HG03280 (cell line): ENCODE results near the gene MOB3B.

ENCODE experiments used
- ATAC-seq: cut with Tn5 transposase; IDR thresholded peaks from one replicate; pipeline ENCODE4 v1.9.1; 2021; ENCODE audit warnings: mild to moderate bottlenecking, moderate library complexity; ENCODE audit not compliant: unreplicated experiment

Gene MOB3B

DNA sequence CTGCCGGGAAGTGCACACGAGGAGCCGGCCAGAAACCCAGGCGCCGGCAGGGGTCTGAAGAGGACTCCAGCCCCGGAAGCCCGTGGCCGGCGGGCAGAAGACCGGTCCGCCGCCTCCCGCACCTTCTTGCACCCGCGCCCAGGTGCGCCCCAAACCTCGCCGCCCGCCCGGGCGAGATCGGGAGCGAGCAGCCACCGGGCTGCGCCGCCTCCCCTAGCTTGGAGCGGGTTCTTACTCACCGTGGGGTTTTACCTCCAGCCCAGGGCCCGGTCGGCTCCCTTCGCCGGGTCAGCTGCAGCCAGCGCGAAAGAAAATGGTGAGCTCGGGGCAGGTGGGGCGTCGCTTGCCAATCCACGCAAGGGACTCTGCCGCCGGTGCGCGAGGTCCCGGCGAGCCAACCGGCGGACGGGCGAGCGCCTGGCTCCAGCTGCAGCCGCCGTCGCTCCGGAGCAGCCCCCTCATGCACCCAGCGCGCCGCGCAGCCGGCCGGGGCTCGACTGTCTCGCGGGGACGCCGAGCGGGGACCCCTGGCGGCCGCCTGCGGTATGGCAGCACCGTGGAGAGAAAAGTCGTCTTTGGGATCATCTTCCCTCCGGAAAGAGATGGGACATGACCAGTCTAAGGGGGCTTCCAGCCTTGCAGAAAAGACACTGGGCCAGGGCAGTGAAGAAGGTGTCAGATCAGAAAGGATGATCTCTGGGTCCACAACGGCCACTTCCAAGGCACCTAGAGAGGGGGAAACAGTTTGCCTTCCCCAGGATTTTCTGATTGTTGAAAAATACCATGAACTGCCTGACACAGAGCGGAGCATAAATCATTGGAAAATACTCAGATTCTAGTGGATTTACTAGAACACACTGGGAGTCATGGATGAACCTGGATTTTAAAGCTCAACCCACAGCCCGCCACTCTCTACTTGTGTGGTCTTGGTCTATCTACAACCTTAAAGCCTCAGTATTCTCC lies at the start of gene MOB3B:
MOB3B (minus strand) TSS at position 499 of the 963 bp plus-strand sequence. CDS start 74,264 bp downstream, outside the sequence.
- ATAC-seq: peak; percentile 78

DNA sequence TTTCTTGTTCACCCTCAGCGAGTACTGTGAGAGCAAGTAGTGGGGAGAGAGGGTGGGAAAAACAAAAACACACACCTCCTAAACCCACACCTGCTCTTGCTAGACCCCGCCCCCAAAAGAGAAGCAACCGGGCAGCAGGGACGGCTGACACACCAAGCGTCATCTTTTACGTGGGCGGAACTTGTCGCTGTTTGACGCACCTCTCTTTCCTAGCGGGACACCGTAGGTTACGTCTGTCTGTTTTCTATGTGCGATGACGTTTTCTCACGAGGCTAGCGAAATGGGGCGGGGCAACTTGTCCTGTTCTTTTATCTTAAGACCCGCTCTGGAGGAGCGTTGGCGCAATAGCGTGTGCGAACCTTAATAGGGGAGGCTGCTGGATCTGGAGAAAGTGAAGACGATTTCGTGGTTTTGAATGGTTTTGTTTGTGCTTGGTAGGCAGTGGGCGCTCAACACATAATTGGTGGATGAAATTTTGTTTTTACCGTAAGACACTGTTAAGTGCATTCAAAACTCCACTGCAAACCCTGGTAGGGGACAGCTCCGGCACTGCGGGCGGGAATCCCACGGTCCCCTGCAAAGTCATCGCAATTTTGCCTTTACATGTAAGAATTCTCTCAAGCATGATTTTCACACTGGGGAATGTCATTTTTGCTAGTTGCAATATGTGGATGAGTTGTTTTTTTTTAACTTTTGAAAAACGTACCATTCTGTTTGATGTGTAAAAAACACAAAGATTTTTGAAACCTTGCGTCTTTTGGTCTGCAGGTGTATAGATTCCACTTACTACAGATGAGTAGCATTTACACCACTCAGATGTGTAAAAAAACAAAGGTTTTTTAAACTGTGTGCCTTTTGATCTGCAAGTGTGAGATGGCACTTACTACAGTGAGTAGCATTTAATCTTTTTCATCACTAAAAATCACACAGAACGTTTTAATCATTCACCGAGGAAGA lies 44.3 kb upstream of the MOB3B start:
- peak; percentile 88 for ATAC-seq

DNA sequence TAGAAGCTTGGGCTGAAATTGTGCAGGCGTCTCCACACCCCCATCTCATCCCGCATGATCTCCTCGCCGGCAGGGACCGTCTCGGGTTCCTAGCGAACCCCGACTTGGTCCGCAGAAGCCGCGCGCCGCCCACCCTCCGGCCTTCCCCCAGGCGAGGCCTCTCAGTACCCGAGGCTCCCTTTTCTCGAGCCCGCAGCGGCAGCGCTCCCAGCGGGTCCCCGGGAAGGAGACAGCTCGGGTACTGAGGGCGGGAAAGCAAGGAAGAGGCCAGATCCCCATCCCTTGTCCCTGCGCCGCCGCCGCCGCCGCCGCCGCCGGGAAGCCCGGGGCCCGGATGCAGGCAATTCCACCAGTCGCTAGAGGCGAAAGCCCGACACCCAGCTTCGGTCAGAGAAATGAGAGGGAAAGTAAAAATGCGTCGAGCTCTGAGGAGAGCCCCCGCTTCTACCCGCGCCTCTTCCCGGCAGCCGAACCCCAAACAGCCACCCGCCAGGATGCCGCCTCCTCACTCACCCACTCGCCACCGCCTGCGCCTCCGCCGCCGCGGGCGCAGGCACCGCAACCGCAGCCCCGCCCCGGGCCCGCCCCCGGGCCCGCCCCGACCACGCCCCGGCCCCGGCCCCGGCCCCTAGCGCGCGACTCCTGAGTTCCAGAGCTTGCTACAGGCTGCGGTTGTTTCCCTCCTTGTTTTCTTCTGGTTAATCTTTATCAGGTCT lies 43.5 kb upstream of the MOB3B start, which contains the start of gene C9orf72:
C9orf72 (minus strand) TSS at position 564 of the 716 bp plus-strand sequence. CDS start 6,361 bp downstream, outside the sequence.
- peak; percentile 65 for ATAC-seq

DNA sequence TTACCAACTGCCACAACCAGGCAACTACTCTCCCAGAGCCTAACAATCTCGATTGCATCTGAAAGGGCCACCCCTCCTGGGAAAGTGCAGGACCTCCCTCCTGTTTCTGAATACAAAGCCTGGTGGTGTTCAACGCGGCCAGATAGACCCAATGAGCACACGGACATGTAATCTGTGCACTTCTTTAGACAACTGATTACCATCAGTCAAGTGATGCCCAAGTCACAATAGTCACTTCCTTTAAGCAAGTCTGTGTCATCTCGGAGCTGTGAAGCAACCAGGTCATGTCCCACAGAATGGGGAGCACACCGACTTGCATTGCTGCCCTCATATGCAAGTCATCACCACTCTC lies 42.9 kb upstream of the MOB3B start:
- ATAC-seq: peak; percentile 32

DNA sequence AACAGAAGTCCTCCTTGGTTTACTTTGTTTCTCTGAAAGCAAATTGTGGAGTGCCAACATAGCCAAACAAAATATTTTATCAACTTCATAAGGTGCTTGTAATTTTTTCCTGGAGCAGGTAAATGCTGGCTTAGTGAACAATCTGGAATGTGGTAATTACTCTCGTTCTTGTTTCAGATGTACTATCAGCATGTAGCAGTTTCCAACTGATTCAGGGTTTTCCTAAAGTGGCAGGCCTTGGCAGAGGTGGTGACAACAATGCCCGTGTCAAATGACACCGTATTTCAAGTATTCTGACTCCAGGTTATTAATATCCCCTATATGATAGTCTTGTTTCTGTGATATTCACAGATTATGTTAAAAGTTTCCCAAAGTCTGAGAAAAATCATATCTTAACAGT lies 42.4 kb upstream of the MOB3B start:
- no peak for ATAC-seq

DNA sequence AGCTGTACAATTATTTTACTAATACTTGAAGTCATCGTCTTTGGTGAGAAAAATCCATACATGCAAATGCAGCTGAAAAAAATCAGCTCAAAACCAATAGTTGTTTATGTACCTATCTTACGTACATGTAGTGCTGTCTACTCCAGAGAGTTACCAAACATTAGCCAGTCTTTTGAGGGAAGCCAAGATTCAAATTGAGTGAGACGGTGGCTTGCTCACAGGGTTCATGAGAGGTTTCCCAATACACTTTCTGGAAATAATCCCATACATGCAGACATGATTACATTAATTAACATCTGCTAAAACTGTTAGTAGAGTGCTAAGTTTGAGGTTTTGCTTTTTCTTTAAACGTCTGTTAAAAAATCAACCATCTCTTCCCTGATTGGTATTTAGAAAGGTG lies 41.4 kb upstream of the MOB3B start:
- no peak for ATAC-seq

DNA sequence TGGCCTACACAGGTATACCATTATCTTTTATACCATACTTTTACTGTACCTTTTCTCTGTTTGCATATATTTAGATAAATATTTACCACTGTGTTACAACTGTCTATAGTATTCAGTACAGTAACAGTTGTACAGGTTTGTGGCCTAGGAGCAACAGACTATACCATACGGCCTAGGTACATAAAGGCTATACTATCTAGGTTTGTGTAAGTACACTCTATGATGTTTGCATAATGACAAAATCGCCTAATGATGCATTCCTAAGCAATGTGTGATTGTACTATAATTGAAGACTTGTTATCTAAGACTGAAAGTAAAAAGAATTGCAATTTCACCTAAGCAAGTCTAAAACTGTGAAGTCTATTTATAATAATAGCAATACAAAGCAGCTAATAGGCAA lies 39.8 kb upstream of the MOB3B start:
- ATAC-seq: no peak

DNA sequence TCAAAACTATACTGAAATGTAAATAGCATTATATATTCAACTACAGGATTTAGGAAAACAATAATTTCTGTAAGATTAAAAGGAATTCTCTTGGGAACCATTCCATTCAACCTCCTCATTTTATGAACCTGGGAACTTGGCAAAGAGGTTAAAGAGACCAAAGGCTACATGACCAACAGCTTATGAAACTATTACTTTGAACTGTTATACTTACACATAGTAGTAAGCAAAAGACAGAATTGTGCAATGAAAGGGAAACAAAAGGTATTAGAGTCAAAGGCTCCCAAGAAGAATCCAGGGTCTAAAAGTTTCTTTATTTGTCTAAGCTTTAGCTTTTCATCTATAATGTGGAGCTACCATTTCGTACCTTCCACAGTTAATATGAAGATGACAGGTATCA lies 36.5 kb upstream of the MOB3B start:
- ATAC-seq: no peak

DNA sequence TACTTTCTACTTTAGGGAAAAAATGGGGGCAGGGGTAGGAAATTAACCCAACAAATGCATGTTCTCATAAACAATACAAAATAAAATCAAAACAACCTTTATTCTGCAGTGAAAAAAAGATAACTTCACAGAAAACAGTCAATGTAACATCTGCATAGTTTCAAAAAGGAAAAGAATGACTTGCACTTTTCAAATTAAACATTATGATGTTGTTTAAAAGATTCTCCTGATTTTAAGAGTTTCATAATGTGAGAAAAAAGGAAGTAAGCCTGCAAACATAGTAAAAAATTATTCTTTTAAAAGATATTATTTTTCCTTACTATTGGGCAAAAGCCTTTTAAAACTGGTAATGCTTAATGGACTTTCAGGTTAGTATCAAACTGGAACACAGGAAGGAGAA lies 36.1 kb upstream of the MOB3B start:
- ATAC-seq: no peak

DNA sequence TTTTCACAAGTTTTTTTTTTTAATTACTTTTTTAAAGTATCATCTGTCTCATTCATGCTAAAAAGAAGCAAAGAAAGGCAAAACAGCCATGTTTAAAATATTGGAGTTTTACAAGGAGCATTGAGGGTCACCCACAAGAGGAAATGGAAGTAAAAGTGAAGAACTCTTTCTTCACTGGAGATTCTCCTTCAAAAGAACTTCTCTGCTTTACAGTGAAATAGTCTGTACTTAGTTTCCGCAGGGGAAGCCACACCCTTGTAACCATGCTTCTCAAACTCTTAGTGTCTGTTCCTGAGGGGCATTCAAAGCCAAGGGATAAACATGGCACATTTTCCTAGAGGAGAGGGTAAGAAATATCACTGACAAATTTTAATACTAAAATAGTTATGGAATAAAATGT lies 35.1 kb upstream of the MOB3B start:
- no peak for ATAC-seq

DNA sequence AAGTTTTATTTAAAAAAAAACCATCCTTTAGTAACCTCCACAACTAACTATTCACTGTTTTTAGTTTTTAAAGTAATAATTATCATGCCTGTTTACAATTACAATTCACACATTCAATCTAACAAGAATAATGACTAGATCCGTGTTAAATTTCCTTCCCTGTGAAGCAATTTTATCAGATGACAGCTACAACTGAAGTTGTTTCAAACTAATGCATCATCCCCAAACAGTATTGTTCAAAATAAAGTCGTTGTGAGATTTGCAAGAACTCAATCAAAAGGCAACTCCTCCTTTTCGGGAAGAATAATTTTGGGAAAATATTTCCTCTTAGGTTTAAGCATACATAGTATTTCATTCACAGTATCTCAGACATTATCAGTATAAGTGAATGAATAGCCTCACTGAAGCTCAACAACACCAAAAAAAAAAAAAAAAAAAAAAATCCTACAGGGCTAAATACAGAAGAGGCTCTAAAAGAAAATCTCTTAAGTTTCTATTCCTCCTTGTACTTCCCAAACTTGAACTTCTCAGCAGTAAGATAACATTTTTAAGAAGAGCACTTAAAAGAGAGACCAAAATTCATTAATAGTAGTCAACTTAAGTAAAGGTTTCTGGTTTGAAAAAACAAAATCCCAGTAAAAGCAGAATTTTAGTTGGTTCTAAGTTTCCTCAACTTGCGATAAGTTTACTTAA lies 34.3 kb upstream of the MOB3B start:
- ATAC-seq: no peak

DNA sequence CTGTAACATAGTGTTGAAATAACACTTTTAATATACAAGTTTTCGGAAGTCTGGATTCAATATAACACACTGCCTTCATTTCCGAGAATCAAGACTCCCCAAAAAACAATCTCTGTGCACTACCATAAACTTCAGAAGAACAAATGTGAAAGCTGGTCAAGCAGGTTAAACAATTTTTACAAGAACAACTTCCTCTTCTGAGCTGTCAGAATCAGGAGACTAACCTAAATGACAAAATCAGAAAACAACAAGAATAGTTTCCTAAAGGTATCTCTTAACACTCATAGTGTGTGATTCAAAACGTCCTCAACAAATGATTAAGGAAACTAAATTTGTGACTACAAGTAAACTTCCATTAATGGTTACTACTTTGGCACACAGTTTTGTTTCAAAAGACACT lies 32.1 kb upstream of the MOB3B start:
- ATAC-seq: no peak

DNA sequence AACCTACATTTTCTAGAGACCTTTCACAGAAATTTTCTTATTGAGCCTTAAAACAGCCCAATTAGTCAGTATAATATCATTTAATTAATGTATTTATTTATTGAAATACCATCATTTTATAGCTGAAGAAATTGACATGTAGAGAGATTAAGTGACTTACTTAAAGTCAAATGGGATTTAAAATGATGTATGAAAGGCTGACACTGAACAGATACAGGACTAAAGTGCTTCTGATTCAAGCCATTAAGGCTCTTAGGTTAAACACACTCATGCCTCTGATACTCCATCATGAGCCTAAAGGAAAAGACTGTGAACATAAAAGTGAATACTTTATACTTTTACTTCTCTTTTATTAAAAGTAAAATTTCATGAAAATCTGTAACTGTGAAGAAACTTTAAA lies 30.8 kb upstream of the MOB3B start:
- no peak for ATAC-seq

DNA sequence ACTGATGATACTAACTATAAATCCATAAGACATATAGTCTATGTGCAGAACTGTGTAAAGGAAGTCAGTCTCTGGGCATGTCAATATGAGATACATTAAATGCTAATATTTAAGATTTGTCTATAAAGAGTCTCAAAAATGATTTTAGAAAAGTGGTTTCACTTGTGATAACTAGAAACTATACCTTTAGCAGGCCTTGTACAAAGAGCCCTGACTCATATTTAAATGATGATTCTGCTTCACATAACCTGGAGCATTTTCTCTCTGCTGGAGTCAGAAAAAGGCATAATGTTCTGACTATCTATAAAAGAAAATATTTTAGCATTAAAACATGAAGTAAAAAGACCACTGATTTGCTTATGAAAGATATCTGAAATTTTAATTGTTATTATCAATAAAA lies 28.7 kb upstream of the MOB3B start:
- ATAC-seq: no peak

DNA sequence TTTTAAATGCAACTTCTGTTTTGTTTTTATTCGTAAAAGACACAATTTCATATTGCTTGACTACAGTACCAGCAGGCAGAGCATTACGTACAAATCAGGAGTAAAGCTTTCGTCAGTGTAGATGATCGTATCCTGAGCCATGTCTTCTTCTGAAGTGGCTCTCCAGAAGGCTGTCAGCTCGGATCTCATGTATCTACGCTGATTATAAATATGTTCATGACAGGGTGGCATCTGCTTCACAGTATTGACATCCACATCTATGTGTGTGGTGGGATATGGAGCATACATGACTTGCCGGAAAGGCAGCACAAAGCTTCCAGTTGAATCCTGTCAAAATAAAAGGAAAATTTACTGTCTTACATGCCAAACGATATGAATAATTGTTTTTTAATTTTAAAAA lies 26.9 kb upstream of the MOB3B start:
- no peak for ATAC-seq

DNA sequence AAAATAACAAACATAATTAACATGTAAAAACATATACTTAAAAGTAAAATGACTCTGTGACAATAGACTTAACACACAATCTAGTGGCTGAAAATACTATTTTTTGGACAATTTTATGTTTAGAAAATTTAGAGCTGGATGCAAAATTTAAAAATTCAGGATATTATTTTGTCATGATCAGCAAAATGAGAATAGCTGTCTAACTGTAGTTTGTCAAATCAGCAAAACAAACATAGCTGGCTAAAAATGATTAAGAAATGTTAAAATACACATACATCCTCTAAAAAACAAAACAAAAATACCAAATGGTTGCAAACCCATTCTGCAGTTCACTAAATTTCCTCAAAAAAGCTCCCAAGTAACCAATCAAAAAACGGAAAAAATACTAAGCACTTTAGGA lies 25.1 kb upstream of the MOB3B start:
- no peak for ATAC-seq

DNA sequence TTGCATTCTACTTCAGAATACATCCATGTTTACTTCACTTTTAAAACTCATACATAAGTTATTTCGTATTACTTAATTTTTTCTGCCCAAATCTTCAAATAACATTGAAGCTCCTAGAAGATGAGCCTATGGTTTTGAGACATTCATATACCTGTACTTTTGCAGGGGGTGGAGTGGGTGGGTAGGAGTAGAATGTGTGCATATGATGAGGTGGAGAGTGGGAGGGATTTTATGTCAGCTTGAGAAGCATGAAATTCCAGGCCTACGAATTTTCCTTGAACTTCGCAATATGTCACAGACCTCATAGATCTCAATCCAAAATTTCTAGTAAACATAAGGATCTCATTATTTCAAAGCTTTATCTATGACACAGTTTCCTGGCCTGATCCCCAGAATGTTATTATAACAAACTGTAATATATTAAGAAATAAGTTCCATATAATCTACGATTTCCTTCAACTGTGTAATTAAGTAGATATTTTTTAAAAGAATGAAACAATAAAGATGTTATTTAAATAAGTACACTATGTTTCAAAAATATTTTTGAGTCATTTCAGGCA lies 19.7 kb upstream of the MOB3B start:
- no peak for ATAC-seq

DNA sequence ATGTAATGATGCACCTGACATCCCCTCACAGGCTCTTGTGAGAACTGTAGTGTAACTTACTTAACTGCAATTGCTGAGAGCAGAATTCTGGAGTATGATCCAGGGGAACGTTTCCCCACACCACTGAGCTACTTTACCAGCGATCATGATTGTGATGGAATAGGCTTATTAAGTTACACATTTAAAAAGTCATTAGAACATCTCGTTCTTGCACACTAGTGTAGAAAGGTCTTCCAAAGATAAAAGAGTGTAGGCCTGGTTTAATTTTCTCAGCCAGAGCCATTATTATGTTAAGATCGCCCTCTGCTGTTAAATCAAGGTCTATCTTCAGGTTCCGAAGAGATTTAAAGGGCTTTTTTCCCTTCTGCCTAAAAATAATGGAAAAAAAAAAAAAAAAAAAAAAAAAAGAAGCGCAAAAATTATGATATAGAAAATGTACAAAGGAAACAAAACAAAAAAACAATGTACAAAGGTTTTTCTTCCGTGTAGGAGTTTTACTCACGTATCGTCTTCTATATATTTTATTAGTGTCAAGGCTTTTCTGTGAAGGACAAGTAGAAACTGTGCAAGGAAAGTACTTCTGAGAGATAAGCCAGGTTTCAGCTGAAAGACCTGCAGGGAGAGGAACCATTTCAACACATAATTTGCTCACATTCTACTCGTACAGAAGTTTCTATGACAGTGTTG lies 18.6 kb upstream of the MOB3B start:
- ATAC-seq: no peak

DNA sequence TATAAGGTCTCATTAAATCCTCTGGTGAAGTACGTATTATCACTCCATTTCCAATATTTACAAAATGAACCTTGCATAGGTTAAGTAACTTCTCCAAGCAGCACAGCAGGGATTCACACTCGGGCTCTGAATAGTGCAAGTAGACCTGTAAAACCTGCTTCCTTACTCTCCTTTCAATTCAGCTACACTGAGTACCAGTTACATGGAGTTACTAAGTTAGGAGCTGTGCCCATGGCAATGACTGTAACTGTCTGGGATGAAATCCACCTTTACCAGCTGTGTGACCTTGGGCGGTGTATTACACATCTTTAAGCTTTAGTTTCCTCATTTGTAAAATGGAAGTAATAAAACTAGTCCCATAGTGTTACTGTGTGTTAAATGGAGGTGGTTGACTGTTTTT lies 15.9 kb upstream of the MOB3B start:
- no peak for ATAC-seq
